AG04449 (cell line): ENCODE measurements around the gene BOC.

ENCODE experiments used
- CTCF ChIA-PET: fragments of 350-600 bp; formaldehyde crosslinking; extraction: SDS; loops from one replicate; lab custom pipeline; 2021; ENCODE audit warnings: antibody characterized with exemption; lab: Yijun Ruan, JAX
- POLR2A ChIA-PET: fragments of 400-600, 350-600 bp; formaldehyde crosslinking; extraction: SDS; loops from one replicate; lab custom pipeline; 2020; ENCODE audit warnings: antibody characterized with exemption, inconsistent platforms; lab: Yijun Ruan, JAX
- DNase-seq: peaks from one replicate; pipeline ENCODE4 v3.0.0-alpha.2; 2010; ENCODE audit warnings: low read depth, low spot score
- H3K4me3 ChIP-seq: 2 replicates; pipeline ENCODE4 v1.5.1; 2011; ENCODE audit warnings: low read depth, mild to moderate bottlenecking, control low read depth, low read length
- CTCF ChIP-seq: IDR thresholded peaks from one replicate; pipeline ENCODE4 v1.5.1; 2011; ENCODE audit warnings: mild to moderate bottlenecking, moderate library complexity, low read length, control low read depth, inconsistent platforms; ENCODE audit not compliant: insufficient read depth; ENCODE audit errors: missing control alignments

The BOC gene

GRCh38 chr3:113284453-113285050 lies 73.2 kb downstream of the BOC start:
- CTCF ChIA-PET = interaction anchor here (1.2 kb wide), 1 partner anchor 10 kb away, joined by 3 read pairs; no protein-coding TSS in a partner anchor
- POLR2A ChIA-PET = no interaction called here

DNA sequence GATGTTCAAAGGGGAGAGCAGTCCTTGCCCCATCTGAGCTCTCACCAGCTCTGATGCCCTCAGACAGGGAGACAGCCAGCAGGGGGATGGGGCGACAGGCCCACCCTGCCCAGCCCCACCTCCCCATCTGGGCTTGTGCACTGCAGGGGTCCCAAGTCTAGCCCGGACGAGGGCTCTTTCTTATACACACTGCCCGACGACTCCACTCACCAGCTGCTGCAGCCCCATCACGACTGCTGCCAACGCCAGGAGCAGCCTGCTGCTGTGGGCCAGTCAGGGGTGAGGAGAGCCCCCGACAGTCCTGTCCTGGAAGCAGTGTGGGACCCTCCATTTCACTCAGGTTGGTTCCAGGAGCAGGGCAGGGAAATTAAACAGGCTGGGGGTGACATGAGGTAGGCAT lies 73.9 kb downstream of the BOC start:
- no peak for TF ChIP-seq CTCF
- no peak overlapping the region for H3K4me3 ChIP-seq
- ChIA-PET CTCF (interaction anchor here (1.0 to 5.8 kb wide), 3 partner anchors 150 to 292 kb away, joined by 4 to 144 read pairs (median 121); no protein-coding TSS in a partner anchor), POLR2A (no interaction called here)
- DNase-seq = no peak

More at GRCh38 chr3:113284453-113285050, 73.2 kb downstream of the BOC start:
- H3K4me3 ChIP-seq = no peak overlapping the region
- no peak for DNase-seq
- no peak for TF ChIP-seq CTCF

- ChIA-PET POLR2A (no interaction called here), CTCF (interaction anchor here (0.6 to 5.8 kb wide), 6 partner anchors 12 to 292 kb away, joined by 3 to 144 read pairs (median 25); no protein-coding TSS in a partner anchor)
- no peak for DNase-seq
- TF ChIP-seq CTCF = no peak
- H3K4me3 ChIP-seq = no peak overlapping the region
These were observed 74.4 kb downstream of the BOC start for GRCh38 chr3:113285741-113286140.

- CTCF ChIA-PET = interaction anchor here (1.8 to 5.8 kb wide), 6 partner anchors 10 to 251 kb away, joined by 4 to 144 read pairs (median 49); no protein-coding TSS in a partner anchor
- H3K4me3 ChIP-seq = no peak overlapping the region
- POLR2A ChIA-PET = no interaction called here
- no peak for TF ChIP-seq CTCF
- no peak for DNase-seq
These were observed 75.2 kb downstream of the BOC start for GRCh38 chr3:113286524-113286923.

DNA sequence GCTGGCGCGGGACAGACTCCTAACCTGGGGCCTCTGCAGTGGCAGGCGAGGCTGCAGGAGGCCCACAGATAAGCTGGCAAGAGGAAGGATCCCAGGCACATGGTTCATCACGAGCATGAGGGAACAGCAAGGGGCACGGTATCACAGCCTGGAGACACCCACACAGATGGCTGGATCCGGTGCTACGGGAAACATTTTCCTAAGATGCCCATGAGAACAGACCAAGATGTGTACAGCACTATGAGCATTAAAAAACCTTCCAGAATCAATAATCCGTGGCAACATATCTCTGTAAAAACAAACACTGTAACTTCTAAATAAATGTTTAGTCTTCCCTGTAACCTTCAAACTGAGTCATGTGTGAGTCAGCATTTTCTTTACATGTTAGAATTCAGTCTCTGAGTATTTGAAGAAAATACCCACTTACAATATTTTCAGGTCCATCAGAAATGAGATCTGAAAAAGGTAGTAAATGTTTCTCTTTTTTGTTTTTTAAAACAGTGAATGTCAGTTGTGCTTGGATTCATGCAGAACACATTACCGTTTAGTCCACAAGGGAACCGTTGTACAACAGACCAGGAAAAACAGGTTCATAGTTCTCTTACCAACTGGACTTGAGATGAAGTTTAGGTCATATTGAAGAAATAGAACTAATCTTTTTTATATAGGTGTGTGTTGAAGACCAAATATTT lies 75.9 kb downstream of the BOC start:
- DNase-seq = peak; percentile 44
- ChIA-PET POLR2A (no interaction called here), CTCF (interaction anchor here (0.8 to 5.8 kb wide), 27 partner anchors 10 to 705 kb away, joined by 3 to 144 read pairs (median 8); partner anchors contain the start of gene BOC)
- no peak for TF ChIP-seq CTCF
- H3K4me3 ChIP-seq = no peak overlapping the region
